ENCODE measurements around the gene OR2AE1.

GRCh38 chr7:99837649-99838361 is 39.0 kb downstream of the OR2AE1 start:
- TF ChIP-seq TAF1 (IDR thresholded peaks at IDR 0.05; ENCODE audit: borderline replicate concordance, low read depth, low read length) (no peak), POLR2AphosphoS5 (IDR thresholded peaks at IDR 0.05; ENCODE audit: low read depth, low read length) (no peak), POLR2A (IDR thresholded peaks at IDR 0.05; ENCODE audit: low read depth, low read length) (no peak)

Measured in GM12892 (cell line).